Inflammatory macrophage treated with lipopolysaccharide for 4 hours (primary cell): ENCODE results near the gene DNASE1L2.
"Not testable (repeated sequence)": the region's sequence is repeated elsewhere in the genome, so short reads cannot be mapped to it uniquely, and the experiment has no call there.

Source experiments
- DNase-seq: peaks from one replicate; pipeline ENCODE4 v3.0.0-alpha.2; 2020

DNASE1L2 gene

GRCh38 chr16:2226245-2226793 is 9.9 kb upstream of the DNASE1L2 start:
- DNase-seq, result no peak

- no peak for DNase-seq
Measured at GRCh38 chr16:2226918-2227317, 9.3 kb upstream of the DNASE1L2 start.

DNA sequence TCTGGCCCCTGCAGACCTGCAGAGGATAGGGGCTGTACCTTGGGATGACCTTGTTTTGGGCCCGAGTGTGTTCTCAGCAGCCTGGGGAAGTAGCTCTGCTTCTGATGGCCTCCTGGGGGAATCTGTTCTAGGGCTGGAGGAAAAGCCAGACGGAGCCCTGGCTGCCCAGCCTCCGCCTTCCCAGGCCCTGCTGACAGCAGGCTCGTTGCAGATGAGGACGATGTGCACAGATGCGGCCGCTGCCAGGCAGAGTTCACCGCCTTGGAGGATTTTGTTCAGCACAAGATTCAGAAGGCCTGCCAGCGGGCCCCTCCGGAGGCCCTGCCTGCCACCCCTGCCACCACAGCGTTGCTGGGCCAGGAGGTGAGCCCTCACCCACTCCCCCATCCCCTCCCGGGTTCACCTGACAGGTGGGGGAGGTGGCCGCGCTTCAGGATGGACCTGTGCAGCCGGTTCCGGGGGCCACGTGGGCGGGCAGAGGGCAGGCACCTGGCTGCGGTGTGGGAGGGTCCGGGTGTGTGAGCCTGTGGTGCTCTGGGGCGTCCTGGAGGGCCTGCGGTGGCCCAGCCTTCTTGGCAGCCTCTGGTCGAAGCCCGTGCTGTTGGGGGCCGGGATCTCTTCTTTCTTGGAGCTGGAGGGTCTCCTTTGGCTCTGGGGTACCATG is 8.0 kb upstream of the DNASE1L2 start:
- no peak for DNase-seq

DNA sequence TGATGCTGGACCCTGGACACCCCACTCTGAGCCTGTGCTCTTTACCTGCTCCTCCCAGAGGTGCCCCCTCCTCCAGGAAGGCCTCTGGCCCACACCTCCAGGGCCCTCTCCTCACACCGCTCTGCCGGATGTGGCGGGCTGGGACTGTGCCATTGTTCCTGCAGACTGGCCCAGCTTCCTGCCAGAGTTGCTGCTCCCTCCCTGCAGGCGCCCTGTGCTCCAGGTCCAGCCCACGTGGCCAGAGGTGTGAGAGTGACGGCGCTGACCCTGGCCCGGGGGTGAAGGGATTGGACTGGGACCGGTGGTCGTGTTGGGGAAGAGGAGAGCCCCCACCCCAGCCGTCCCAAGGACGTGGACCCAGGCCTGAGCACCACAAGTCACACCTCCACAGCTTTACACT is 7.2 kb upstream of the DNASE1L2 start:
- no peak for DNase-seq

- no peak for DNase-seq
Measured at GRCh38 chr16:2229632-2230250, 6.5 kb upstream of the DNASE1L2 start.

DNA sequence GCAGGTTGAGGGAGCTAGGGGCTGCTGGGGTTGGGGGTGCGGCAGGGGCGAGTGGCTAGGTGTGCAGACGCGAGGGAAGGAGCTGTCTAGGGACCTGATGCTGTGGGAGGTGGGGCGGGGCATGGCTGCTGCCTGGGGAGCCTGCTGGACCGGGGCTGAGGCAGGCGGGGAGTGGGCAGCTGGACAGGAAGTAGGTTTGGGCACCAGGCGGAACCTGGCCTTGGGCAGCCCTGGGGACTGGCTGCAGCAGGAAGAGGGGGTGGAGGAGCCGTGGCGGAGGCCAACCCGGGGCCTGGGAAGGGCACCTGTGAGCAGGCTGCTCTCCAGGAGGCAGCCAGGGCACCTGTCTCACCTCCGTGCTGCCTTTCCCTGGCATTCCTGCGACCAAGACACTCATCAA is 5.9 kb upstream of the DNASE1L2 start:
- no peak for DNase-seq

- DNase-seq, result no peak
Measured at GRCh38 chr16:2231016-2231931, 5.0 kb upstream of the DNASE1L2 start.

DNA sequence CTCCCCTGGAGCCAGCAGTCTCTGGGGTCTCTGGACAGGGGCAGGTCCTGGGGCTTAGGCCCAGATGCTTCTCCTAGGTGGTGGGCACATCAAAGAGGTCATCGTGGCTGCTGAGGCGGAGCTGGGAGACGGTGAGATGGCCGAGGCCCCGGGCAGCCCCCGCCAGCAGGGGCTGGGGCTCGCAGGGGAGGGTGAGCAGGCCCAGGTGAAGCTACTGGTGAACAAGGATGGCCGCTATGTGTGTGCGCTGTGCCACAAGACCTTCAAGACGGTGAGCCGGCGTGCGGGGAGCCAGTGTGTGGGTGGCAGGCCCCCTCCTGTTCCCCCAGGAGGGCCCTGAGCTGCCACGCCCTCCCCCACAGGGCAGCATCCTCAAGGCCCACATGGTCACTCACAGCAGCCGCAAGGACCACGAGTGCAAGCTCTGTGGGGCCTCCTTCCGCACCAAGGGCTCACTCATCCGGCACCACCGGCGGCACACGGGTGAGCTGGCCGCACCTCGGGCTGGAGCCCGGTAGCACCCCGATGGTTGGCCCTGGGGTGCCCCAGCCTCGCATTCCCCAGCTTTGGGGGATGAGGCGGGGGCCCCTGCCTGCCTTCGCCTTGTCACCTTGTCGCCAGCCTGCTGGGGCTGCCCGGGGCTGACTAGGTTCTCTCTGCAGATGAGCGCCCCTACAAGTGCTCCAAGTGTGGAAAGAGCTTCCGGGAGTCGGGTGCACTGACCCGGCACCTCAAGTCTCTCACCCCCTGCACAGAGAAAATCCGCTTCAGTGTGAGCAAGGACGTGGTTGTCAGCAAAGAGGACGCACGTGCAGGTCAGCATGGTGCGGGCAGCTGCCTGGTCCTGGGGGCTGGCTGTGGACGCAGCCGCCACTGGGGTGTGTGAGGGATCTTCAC is 3.9 kb upstream of the DNASE1L2 start:
- DNase-seq, result no peak

DNA sequence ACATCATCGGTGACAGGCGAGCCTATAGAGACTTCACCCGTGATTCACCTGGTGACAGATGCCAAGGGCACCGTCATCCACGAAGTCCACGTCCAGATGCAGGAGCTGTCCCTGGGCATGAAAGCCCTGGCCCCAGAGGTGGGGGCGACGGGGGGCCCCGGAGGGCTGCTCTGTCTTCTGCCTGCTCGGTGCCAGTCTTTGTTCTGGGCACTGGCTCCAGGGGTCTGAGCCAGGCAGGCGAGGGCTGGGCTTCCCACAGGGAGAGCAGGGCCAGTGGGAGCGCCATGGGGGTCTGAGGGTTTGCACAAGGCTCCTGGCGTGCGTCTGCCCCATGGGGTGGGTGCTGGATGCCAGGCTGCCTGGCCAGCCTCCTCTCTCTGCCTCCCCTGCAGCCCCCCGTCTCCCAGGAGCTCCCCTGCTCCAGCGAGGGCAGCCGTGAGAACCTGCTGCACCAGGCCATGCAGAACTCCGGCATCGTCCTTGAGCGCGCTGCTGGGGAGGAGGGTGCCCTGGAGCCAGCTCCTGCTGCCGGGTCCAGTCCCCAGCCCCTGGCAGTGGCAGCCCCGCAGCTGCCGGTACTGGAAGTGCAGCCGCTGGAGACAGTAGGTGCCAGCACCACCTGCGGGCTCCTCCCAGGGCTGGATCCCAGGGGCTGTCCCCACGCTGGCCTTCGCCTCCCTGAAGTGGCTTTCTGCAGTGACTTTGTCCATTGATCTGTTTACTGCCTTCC is 3.0 kb upstream of the DNASE1L2 start:
- no peak for DNase-seq

GRCh38 chr16:2233872-2234812 is 2.1 kb upstream of the DNASE1L2 start:
- DNase-seq, result no peak

DNA sequence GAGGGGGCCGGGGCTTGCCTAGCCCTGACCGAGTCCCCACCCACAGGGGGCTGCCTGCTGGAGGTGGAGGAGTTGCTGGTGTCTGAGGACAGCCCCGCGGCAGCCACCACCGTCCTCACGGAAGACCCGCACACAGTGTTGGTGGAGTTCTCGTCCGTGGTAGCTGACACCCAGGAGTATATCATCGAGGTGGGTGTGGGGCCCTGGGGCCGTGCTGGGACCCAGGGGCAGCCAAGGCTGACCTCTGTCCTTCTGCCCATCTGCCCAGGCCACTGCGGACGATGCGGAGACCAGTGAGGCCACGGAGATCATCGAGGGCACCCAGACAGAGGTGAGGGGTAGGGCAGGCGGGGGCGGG is 1.5 kb upstream of the DNASE1L2 start:
- DNase-seq, result no peak

GRCh38 chr16:2235234-2235651 is 1.0 kb upstream of the DNASE1L2 start:
- no peak for DNase-seq

DNA sequence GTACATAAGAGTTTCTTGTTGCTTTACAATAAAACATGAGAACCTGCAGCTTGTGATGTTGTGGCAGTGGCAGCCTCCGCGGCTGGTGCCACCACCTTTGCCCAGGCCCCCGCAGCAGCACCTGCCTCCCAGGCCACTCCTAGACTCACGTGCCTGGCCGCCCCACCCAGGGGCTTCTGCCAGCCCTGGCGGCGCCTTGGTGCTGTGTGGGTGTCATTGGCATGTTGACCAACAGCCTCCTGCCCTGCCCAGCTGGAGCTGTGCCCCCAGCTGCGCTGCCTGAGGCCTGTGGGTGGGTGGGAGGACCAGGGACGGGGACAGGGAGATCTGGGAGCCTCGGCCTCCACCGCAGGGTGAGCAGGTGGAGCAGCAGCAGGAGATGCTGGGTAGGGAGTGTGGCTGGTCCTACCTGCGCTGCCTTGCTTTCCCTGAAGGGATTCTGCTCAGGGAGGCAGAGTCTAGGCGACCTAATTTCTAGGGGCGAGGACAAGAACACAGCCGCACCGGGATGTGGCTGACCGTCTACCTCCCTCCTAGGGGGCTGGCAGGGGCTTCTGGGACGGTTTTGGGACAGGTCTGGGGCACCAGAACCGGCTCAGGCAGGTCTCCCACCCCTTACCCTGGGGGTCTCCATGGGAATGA is 428 bp upstream of the DNASE1L2 start:
- no peak for DNase-seq

DNA sequence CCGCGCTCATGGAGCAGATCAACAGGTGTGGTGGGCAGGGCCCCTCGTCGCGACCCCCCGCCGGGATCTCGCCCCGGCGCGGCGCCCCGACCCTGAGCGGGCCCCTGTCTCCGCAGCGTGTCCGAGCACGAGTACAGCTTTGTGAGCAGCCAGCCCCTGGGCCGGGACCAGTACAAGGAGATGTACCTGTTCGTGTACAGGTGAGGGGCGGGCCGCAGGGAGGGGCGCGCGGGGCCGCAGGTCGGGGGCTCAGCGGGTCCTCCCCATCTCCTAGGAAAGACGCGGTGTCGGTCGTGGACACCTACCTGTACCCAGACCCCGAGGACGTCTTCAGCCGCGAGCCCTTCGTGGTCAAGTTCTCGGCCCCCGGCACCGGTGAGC is 848 bp downstream of the DNASE1L2 start:
- DNase-seq, result no peak

DNA sequence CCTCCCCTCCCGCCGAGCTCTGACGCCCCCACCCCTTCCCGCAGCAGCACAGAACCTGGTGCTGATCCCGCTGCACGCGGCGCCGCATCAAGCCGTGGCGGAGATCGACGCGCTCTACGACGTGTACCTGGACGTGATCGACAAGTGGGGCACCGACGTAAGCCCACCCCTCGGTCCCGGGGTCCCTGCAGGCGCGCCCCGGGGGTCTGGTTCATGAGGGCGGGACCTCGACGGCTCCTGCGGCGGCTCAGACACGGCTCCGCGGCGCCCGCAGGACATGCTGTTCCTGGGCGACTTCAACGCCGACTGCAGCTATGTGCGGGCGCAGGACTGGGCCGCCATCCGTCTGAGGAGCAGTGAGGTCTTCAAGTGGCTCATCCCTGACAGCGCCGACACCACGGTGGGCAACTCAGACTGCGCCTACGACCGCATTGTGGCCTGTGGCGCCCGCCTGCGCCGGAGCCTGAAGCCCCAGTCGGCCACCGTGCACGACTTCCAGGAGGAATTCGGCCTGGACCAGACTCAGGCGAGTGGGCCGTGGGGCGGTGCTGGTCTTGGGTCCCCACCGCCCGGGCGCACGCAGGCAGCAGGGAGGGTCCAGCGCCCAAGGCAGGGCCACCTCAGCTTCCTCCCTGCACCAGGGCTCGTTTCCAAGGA is 1.4 kb downstream of the DNASE1L2 start:
- no peak for DNase-seq

DNA sequence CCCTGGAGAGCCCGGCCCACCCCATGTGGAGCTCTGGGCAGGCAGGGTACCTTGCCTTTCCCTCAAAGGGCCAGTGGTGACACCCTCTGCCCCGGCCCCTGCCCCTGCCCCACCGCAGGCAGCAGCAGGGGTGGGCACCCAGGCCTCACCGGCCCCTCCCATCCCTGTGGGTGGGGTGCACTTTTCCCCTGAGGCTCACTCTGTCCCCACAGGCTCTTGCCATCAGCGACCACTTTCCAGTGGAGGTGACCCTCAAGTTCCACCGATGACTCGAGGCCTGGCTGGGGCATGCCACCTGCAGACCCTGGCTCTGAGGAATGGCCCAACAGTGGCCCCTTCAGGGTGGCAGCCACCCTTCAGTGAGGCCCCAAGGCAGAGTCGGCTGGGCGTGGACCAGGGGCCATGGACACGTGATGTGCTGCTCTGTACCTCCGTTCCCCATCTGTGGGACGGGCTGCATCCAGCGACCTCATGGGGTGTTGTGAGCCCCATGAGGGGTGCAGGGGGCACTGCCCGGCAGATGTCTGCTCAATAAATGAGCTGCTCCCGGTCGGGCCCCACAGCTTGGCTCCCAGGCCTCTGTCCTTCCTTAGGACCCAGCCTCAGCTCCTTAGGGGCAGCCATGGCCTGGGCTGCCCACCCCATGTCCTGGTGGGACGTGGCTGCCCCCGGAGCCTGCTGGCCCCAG is 2.0 kb downstream of the DNASE1L2 start:
- no peak for DNase-seq

DNA sequence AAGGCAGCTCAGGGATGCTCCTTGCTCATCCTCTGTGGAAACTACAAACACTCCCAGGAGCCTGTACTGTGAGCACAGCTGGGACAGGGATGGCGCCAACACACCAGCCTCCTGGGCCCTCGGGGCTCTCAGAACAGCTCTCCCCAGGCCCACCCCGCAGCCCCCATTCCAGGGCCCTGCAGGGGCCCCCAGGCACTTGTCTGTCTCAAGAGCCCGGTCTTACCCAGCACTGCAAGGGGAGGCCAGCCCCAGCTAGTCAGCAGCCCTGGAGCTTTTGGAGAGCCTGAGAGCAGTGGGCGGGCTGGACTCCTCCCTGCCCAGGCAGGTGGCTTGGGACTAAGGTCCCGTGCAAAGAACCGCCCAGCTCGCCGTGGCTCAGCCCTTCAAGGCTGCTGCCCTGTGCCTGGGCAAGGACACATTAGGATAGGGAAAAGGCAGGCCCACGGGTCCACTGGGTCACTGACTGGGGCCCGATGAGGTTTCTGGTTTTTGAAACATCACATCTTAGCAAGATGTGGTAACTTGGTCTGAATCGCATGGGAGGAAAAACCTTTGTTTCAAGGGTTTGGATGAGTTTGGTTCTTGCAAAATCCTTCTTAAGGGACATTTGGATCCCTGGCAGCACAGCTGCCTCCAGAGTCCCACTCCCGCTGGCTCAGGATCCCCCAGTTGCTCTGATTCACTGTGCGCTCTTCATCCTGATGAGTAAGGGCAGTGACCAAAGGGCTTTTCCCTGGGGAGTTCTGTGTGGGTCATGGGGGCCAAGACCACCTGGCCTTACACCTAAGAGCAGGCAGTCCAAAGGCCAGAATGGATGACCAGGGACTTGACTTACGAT is 2.8 kb downstream of the DNASE1L2 start:
- no peak for DNase-seq

GRCh38 chr16:2240331-2240730 is 4.1 kb downstream of the DNASE1L2 start:
- DNase-seq, result not testable (repeated sequence)
